Neuron (in vitro differentiated cells): Measurements from ENCODE around the gene DUSP7.

ENCODE experiments used
- H2AFZ ChIP-seq: one replicate; pipeline ENCODE4 v1.6.1; 2013; ENCODE audit warnings: low read depth, mild to moderate bottlenecking, inconsistent platforms, low read length, moderate library complexity
- H3K27me3 ChIP-seq: one replicate; pipeline ENCODE4 v1.6.1; 2013; ENCODE audit warnings: low read length; ENCODE audit not compliant: insufficient read depth
- H3K36me3 ChIP-seq: one replicate; pipeline ENCODE4 v1.6.1; 2013; ENCODE audit warnings: low read length; ENCODE audit not compliant: insufficient read depth
- H3K4me1 ChIP-seq: one replicate; pipeline ENCODE4 v1.6.1; 2013; ENCODE audit warnings: low read length; ENCODE audit not compliant: insufficient read depth
- H3K4me3 ChIP-seq: 2 replicates; pipeline ENCODE4 v1.5.1; 2013; ENCODE audit warnings: mild to moderate bottlenecking, low read length, moderate library complexity
- H3K9me3 ChIP-seq: one replicate; pipeline ENCODE4 v1.6.1; 2013; ENCODE audit warnings: low read length

Gene DUSP7

DNA sequence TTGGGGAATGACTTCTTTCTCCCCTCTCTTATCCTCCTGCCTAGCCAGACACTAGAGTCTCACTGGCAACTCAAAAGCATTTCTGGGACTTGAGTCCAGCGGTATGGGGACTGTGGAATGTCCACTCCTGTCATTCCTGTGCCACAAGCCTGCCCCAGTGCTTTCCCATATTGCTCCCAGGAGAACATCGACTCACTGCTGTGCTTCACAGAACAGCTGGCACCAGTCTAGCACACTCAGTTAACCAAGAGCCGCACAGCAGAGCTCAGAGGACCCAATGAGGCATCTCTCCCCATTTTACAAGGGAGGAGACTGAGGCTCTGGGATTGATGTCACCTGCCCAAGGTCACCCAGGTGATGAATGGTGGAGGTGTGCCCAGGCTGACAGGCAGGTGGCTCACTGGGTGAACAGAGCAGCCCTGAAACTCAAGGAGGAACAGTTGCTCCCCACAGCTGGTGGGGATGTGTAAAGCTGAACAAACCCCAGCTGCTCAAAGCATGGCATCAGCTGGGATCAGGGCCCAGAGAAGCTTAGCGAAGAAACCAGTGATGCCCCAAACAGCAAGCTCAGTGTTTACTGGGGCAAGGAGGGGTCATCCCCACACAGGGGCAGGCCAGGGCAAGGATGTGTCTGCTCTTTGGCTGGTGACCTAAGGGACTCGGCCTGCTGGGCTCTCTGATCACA is 35.4 kb upstream of the DUSP7 start:
- peaks cover 14% of the 10 kb centered on the region for H3K4me1 ChIP-seq
- no peak overlapping the region for H3K4me3 ChIP-seq
- H2AFZ ChIP-seq = no peak overlapping the region
- no peaks in the 10 kb centered on the region for H3K9me3 ChIP-seq
- H3K36me3 ChIP-seq = peaks cover 5% of the 10 kb centered on the region
- H3K27me3 ChIP-seq = no peaks in the 10 kb centered on the region

DNA sequence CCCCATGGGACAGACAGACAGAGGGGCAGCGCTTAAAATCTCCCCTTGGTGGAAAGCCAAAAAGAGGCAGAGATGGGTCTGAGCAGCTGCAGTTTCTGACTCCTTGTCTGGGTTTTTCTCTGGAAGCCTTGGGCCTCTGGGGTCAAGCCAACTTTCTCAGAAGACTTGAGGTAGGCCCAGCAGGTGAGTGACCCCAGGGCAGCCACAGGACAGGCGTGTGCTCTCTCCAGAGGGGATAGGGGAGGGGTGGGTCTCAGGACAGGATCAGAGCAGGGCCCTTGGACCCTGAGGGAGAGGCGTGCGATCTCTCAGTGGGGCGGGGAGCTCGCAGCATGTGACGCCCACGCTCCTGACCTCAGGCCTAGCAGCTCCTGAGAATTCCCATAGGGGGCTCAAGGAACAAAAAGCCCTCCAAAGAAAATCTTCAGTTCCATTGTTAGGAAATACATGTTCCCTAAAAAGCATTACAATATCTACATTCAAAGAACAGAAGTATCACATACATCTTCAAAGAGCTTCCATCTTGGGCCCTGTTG is 34.6 kb upstream of the DUSP7 start:
- no peak overlapping the region for H2AFZ ChIP-seq
- H3K4me3 ChIP-seq = no peak overlapping the region
- peaks cover 5% of the 10 kb centered on the region for H3K36me3 ChIP-seq
- no peaks in the 10 kb centered on the region for H3K27me3 ChIP-seq
- H3K9me3 ChIP-seq = no peaks in the 10 kb centered on the region
- peaks cover 14% of the 10 kb centered on the region for H3K4me1 ChIP-seq

DNA sequence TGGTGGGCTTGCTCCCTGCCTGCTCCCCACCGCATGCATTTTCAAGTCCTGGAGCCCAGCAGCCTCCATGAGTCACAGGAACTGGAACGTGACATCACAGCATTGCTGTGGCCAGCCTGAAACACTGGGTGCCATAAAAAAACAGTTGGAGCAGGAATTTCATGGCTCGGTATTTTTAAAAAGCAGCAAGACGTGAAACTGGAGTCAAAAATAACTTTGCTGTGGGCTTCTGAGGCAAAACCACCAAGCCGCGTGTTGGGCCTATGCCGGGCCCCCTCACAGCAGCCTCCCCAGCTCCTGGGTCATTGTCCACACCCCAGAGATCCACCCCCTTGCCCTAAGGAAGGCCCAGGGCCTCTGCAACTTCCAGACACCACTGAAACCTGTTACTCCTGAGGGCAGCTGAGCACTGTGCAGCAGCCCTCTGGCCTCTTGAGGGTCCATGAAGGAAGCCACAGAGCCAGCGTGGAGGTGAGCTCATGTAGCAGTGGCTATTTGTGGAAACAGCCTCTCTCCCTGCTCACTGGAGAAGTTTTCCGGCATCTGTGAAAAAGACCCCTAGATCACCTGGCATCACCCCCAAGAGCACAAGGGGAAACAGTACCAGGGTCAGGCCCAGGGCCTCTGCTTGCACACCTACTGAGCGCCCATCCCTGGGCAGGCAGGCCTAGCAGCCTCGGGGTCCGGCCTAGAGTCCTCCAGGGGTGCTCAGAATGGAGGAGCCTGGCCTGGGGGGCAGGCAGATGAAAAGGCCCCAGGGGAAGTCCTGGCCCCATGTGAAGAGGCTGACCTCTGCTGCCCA is 34.0 kb upstream of the DUSP7 start:
- no peak overlapping the region for H2AFZ ChIP-seq
- no peak overlapping the region for H3K4me3 ChIP-seq
- H3K27me3 ChIP-seq = no peaks in the 10 kb centered on the region
- peaks cover 5% of the 10 kb centered on the region for H3K36me3 ChIP-seq
- H3K9me3 ChIP-seq = no peaks in the 10 kb centered on the region
- peaks cover 14% of the 10 kb centered on the region for H3K4me1 ChIP-seq

DNA sequence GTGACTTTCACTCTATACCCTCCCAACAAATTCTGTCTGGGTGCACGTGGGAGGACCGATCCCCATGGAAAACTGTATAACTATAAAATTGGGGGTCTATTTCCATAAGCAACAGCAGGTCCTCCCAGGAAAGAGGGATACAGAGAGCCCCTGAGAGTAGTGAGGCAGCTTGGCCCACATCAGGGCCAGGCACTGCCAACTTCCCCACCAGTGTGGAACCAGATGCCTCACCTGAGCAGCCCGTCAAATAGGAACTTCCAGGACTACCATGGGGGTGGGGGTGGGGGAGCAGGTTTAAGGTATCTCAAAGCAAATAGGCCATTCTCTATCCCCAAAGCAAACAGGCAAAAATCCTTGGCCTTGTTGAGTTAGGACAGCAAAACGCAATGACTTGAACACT is 33.3 kb upstream of the DUSP7 start:
- Histone ChIP-seq H3K27me3 (no peaks in the 10 kb centered on the region), H3K9me3 (no peaks in the 10 kb centered on the region), H3K4me3 (no peak overlapping the region), H3K4me1 (peaks cover 14% of the 10 kb centered on the region), H2AFZ (no peak overlapping the region), H3K36me3 (peaks cover 5% of the 10 kb centered on the region)

DNA sequence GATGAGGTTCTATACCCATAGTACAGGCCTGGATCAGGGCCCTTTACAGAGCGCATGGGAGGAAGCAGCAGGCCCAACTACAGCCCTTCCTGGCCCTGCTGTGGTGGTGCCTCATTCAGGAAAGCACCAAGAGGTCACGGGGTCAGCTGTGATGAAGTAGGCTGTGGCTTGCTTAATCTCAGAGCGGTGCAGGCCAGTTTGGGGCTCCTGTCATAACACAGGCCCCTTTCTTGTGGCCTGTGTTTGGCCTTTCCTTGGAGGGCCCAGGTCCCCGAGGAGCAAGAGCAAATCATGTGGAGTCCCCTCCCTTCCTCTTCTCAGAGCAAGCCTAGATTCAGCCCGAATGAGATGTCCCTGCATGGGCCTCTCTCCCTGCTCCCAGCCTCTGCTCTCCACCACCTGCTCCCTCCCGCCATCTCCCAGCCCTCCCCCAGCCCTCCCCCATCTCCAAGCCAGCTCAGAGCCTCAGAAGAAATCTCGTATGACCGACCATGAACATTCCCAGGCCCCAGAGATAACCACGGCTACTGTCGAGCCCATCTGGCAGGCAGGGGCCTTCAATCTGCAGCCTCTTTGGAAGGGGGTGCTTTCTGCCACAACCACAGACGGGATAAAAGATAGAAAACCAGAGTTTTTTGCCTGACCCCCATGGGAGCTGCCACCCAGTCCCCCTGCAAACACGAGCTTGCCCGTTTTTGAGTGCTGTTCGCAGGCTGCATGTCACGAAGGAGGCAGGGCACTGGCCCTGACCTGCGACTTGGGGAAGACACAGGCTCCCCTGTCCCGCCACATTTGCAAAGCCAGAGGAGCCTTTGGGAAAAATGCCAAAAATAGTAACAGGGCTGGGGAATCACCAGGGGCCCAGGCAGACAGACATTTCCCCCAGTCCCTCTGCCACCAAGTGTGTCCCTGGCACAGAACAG is 32.3 kb upstream of the DUSP7 start:
- H3K36me3 ChIP-seq = peaks cover 5% of the 10 kb centered on the region
- no peak overlapping the region for H3K4me3 ChIP-seq
- H3K9me3 ChIP-seq = no peaks in the 10 kb centered on the region
- no peak overlapping the region for H2AFZ ChIP-seq
- peaks cover 14% of the 10 kb centered on the region for H3K4me1 ChIP-seq
- H3K27me3 ChIP-seq = no peaks in the 10 kb centered on the region

DNA sequence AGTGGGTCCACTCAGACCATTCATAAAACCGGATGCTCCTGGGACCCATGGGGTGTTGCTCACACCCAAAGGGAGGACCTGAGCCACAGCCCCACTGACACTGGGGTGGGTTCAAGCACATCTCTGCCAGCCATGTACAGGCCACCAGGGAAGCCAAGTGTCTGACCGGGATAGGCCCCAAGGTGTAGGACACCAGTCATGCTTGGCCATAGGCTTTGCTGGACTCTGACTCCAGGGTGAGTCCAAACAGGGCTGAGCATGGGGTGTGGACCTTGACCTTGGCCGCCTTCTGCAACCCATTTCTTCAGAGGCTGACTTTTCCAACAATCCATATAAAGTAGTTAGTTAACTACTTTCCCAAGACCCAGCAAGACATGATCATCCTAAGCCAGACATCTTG is 31.4 kb upstream of the DUSP7 start:
- peaks cover 14% of the 10 kb centered on the region for H3K4me1 ChIP-seq

DNA sequence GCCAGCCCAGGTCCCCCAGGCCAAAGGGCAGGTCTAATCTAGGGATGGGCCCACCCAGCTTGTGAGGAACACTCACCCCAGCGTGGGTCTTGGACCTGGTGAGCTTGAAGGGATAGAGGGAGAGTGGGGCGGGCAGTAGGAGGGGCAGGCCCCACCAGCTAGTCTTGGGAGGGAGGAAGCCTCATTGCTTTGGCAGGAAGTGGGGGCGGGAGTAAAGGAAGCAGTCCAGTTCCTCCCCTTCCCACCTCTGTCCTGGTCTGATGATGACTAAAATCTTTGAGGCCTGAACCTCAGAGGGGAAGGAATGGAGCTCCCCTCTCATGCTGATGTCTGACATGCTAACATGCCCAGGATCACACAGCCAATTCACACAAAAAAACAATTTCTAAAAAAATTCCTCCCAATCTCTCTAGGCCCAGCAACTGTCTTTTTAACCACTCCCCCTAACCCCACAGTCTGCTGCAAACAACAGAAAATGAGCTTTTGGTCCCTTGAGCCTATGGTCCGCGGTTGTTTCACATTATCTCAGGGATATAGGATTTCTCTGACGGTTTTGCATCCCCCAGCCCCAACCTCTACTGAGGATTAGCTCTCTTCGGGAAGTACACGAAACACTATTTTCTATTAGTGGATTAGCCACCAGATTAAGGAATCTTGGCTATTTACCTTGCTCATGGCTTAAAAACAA is 30.7 kb upstream of the DUSP7 start:
- Histone ChIP-seq H3K27me3 (no peaks in the 10 kb centered on the region), H3K9me3 (no peaks in the 10 kb centered on the region), H3K36me3 (peaks cover 2% of the 10 kb centered on the region), H2AFZ (no peak overlapping the region), H3K4me3 (no peak overlapping the region), H3K4me1 (peaks cover 14% of the 10 kb centered on the region)

More for the DNA sequence above, 31.4 kb upstream of the DUSP7 start:
- Histone ChIP-seq H3K9me3 (no peaks in the 10 kb centered on the region), H3K36me3 (peaks cover 2% of the 10 kb centered on the region), H2AFZ (no peak overlapping the region), H3K4me3 (no peak overlapping the region), H3K27me3 (no peaks in the 10 kb centered on the region)

DNA sequence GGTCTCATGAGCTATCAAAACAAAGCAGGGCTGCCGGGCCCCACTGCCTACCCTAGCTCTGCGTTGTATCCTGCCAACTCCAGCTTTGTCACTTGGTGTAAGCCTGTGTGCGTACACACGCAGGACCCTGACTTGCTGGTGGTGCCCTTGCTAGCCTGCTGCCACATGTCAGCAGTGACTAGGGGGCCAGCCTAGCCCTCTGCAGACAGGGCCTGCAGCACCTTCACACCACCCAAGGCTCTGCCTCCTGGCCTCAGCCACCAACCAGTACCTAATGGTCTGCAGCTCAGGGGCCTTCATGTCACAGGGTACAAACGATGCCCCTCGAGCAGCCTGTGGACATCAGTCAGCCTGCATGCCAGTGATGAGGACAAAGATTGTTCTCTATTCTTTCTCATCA is 30.1 kb upstream of the DUSP7 start:
- no peaks in the 10 kb centered on the region for H3K27me3 ChIP-seq
- no peaks in the 10 kb centered on the region for H3K9me3 ChIP-seq
- no peak overlapping the region for H3K4me3 ChIP-seq
- H3K36me3 ChIP-seq = peaks cover 2% of the 10 kb centered on the region
- H3K4me1 ChIP-seq = peaks cover 12% of the 10 kb centered on the region
- no peak overlapping the region for H2AFZ ChIP-seq

DNA sequence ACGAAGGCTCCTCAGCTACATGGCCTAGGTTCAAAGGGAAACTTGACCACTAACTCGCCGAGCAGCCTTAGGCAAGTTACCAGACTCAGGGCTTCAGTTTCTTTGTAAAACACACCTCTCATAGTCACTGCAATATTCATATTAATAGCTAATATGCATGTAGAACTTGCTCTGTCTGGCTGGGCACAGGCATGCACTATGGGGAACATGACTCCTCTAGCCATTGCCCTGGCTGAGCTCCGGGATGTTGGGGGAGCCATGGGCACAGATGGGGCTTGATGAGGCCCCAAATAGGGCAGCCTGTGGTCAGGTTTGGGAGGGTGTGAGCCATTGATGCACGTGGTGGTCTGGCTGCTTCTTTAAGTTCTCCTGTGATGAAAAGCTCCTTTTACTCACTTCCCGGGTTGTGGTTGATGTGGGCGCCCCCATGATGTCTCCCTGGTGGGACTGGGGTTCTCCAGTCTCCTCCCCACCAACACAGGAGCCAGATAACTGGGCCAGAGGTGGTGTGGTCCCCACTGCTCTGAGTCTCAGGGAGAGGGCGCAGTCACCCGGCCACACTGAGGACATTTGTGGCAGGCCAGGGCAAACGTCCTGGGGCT is 29.4 kb upstream of the DUSP7 start:
- no peaks in the 10 kb centered on the region for H3K27me3 ChIP-seq
- no peak overlapping the region for H3K4me3 ChIP-seq
- H2AFZ ChIP-seq = no peak overlapping the region
- no peaks in the 10 kb centered on the region for H3K9me3 ChIP-seq
- H3K4me1 ChIP-seq = peaks cover 10% of the 10 kb centered on the region
- H3K36me3 ChIP-seq = peaks cover 2% of the 10 kb centered on the region

DNA sequence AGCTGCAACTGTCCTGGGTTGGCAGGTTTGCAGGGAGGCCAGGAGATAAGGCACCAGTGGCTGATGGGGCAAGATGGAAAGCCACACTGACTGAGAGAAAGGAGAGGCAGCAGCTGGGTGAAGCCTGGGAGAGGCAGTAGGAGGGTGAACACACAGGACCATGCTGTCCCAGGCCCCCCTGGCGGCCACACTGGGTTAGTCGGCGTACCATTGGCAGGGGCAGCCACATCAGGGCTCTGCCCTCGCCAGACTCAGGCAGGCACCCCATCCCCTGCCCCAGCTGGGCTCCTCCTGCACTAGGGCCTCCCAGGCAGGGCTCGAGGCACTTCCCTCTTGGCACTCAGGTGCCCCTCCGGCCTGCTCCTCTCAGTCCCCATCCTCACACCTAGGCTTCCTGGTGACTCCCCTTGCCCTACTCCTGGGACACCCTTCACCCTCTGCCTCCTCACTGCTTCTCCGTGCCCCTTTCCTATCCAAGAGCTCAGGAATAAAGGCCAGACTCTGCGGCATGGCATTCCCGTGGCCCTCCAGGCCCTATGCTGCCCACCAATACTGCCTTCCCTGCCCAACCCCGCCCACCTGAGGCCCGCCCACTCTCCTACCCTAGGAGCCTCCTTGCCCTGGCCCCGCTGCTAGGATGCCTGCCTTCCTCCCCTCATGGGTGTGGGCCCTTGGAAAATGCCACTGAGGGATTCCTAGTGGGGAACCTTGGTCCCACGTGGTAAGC is 28.7 kb upstream of the DUSP7 start:
- H3K4me1 ChIP-seq = peaks cover 10% of the 10 kb centered on the region

DNA sequence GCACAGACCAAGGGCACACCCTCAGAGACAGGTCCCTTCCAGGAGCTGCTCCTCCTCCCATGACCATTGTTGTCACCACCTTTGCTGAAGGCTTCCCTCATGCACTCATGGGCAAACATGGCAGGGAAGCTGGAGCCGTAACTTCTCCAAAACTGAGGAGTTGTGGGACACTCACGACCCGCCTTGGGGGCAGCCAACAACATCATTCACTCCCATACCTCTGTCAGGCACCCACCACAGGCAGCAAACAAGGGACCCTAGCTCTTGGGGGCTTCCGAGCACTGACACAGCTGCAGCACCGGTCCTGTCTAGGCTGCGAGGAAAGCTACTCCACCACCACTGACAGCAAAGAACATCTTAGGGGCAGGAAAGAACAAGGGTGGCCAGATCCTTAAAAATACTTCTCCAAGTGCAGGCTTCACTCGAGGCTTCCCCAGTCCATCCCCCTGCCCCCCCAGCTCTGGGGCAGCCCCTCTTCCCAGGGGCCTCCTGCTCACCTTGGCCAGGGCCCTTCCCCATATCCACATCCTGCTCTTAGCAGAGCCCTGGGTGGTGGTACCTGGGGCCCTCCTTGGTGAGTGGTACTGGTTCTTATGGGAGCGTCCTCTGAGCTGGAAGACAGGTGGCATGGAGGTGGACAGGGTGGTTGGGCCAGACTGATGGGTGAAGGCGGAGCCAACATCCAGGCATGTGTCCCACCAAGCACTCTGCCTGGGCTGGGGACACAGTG is 28.0 kb upstream of the DUSP7 start:
- H3K4me1 ChIP-seq = peaks cover 10% of the 10 kb centered on the region
- H3K27me3 ChIP-seq = no peaks in the 10 kb centered on the region
- no peak overlapping the region for H3K4me3 ChIP-seq
- H3K9me3 ChIP-seq = no peaks in the 10 kb centered on the region
- peaks cover 2% of the 10 kb centered on the region for H3K36me3 ChIP-seq
- H2AFZ ChIP-seq = no peak overlapping the region

More for the DNA sequence above, 28.7 kb upstream of the DUSP7 start:
- H3K9me3 ChIP-seq = no peaks in the 10 kb centered on the region
- H3K27me3 ChIP-seq = no peaks in the 10 kb centered on the region
- H3K36me3 ChIP-seq = peaks cover 2% of the 10 kb centered on the region
- H3K4me3 ChIP-seq = no peak overlapping the region
- H2AFZ ChIP-seq = no peak overlapping the region
